ENCODE data around the gene OR6F1. TPM values are rescaled to one million over a fixed set of nuclear protein-coding genes. Genes with fewer than 3 reads are reported as not detected.
"Not testable (repeated sequence)": the region's sequence is repeated elsewhere in the genome, so short reads cannot be mapped to it uniquely, and the experiment has no call there.

OR6F1 gene
- not detected for total RNA-seq

DNA sequence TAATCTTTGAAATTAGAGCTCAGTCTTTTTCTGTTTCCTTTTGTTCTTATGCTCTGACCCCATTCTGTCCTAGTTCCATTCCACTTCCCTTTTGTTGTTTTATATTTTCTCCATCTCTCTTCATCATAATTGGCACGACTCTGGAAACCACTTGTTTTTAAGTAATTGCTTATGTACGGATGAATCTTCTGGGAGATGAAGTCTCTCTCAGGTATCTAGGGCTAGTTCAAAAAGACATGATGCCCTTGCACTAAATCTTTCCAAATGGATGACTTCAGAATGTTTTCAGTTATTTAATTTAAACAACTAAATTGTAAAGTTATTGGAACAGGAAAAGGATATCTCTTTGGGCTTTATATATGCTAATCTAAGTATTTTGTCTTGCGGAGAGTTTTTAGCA, at the start of gene OR6F1:
OR6F1 (minus strand) TSS at position 101 of the 400 bp plus-strand sequence. CDS start 3,891 bp downstream, outside the sequence.
- H3K27me3 Mint-ChIP-seq: no peaks in the 10 kb centered on the region
- no peaks in the 10 kb centered on the region for H3K4me1 Mint-ChIP-seq
- CTCF ChIA-PET: no interaction called here
- DNase-seq (no peak), ATAC-seq (no peak)
- no peaks in the 10 kb centered on the region for H3K36me3 Mint-ChIP-seq
- peaks cover 6% of the 10 kb centered on the region for H3K9me3 Mint-ChIP-seq (ENCODE audit: low read depth)
- no peak within 1 kb of the TSS for H3K27ac Mint-ChIP-seq
- H3K4me3 Mint-ChIP-seq: no peak within 1 kb of the TSS

GRCh38 chr1:247760456-247760855, 44.0 kb upstream of the OR6F1 start, which contains the start of gene OR1C1:
OR1C1 (minus strand) TSS chr1:247760556; CDS start chr1:247758406, 2,150 bp downstream.
- DNase-seq (no peak), ATAC-seq (no peak)
- no peak within 1 kb of the TSS for H3K4me3 Mint-ChIP-seq
- no peaks in the 10 kb centered on the region for H3K4me1 Mint-ChIP-seq
- CTCF ChIA-PET: no interaction called here
- H3K27ac Mint-ChIP-seq: no peak within 1 kb of the TSS
- H3K27me3 Mint-ChIP-seq: no peaks in the 10 kb centered on the region
- no peaks in the 10 kb centered on the region for H3K9me3 Mint-ChIP-seq (ENCODE audit: low read depth)
- H3K36me3 Mint-ChIP-seq: no peaks in the 10 kb centered on the region

GRCh38 chr1:247754311-247754710, 37.9 kb upstream of the OR6F1 start:
- H3K36me3 Mint-ChIP-seq; H3K9me3 Mint-ChIP-seq (ENCODE audit: low read depth); H3K4me1 Mint-ChIP-seq; H3K4me3 Mint-ChIP-seq; DNase-seq; H3K27ac Mint-ChIP-seq; H3K27me3 Mint-ChIP-seq; CTCF ChIA-PET; ATAC-seq: not testable (repeated sequence)

DNA sequence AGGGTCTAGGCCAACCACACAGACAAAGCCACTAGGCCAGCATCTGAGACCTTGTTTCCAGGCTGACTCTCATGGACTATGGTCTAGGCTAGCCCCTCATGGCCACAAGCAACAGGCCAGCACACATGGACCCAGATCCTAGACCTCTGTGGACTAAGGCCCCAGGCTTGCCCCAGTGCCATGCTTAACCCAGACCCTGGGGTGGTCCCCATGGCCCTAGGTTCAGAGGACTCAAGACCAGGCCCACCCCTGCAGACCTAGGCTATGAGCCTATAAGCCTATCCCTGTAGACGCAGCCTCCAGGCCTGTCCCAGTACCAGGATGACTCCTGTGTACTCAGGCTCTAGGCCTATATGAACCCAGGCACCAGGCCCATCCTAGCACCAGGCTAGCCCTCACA, 33.4 kb upstream of the OR6F1 start:
- CTCF ChIA-PET: no interaction called here
- DNase-seq: no peak
- no peaks in the 10 kb centered on the region for H3K36me3 Mint-ChIP-seq
- H3K4me1 Mint-ChIP-seq: no peaks in the 10 kb centered on the region
- no peaks in the 10 kb centered on the region for H3K27me3 Mint-ChIP-seq
- H3K27ac Mint-ChIP-seq: no peak overlapping the region
- peaks cover 4% of the 10 kb centered on the region for H3K9me3 Mint-ChIP-seq (ENCODE audit: low read depth)
- no peak for ATAC-seq
- no peak overlapping the region for H3K4me3 Mint-ChIP-seq

DNA sequence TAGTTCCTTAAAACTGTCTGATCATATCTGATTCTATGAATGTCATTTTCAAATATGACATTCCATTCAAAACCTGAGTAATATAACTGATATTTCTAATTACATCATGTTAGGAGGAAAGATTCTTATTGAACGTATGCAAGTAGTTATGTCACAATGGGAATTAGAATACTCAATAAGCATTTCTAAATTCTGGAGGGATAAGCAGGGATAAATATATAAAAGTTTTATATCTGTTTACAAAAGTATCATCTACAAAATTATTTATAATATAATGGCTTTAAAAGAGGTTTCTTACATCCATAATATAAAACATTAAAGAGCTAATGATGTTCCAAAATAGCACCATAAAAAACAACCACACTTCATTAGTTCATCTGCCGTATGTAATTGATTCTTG, 31.6 kb upstream of the OR6F1 start, which contains the start of gene OR14A2:
OR14A2 (minus strand) TSS at position 101 of the 400 bp plus-strand sequence.
- CTCF ChIA-PET: no interaction called here
- Mint-ChIP-seq H3K27ac (no peak within 1 kb of the TSS), H3K9me3 (ENCODE audit: low read depth) (peaks cover 4% of the 10 kb centered on the region), H3K27me3 (no peaks in the 10 kb centered on the region), H3K36me3 (no peaks in the 10 kb centered on the region), H3K4me1 (no peaks in the 10 kb centered on the region), H3K4me3 (no peak within 1 kb of the TSS)
- no peak for DNase-seq
- no peak for ATAC-seq

DNA sequence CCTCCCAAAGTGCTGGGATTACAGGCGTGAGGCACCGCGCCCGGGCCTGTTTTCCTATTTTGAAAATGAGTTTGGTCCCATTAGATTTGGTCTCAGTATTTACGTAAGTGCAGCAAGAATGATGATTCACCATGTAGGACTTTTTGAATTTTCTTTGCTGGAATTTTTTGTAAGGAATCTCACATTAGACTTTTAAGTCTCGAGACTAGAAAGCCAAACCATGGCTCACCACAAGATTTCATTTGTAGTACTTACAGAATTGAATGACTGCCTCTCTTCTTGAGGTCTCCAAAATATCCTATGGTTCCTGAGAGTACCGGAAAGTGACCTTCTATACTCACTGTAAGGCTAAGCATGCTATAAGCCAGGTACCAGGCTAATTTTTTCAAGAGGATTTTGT, 31.2 kb upstream of the OR6F1 start:
- Mint-ChIP-seq H3K36me3 (no peaks in the 10 kb centered on the region), H3K27ac (no peak overlapping the region), H3K9me3 (ENCODE audit: low read depth) (peaks cover 4% of the 10 kb centered on the region), H3K27me3 (no peaks in the 10 kb centered on the region), H3K4me1 (no peaks in the 10 kb centered on the region), H3K4me3 (no peak overlapping the region)
- DNase-seq: no peak
- CTCF ChIA-PET: no interaction called here
- no peak for ATAC-seq

DNA sequence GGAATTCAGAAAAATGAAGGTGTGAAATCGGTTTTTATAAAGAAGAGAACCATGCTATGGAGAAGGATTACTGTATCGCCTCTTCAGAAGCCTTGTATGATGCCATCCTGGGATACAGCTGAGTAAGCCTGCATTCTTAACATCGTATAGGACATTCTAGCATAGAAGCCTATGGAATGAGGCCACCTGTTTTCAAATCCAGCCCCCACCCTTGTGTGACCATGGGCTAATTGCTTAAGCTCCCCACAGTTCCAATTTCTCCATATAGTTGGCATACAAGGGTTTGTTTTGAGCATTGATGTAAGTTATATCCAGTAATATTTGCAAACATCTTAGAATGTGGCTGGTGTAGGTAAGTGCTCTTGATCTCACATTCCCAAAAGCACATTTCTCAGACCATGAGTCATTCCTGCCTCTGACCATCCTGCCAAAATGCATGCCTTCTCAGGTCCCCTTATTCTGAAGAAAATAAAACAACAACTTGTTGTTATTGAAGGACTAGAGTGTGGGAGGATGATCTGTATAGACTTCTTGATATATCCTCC, 30.0 kb upstream of the OR6F1 start:
- no peaks in the 10 kb centered on the region for H3K4me1 Mint-ChIP-seq
- no peaks in the 10 kb centered on the region for H3K36me3 Mint-ChIP-seq
- H3K27me3 Mint-ChIP-seq: no peaks in the 10 kb centered on the region
- peaks cover 4% of the 10 kb centered on the region for H3K9me3 Mint-ChIP-seq (ENCODE audit: low read depth)
- no peak overlapping the region for H3K4me3 Mint-ChIP-seq
- ATAC-seq (no peak), DNase-seq (no peak)
- CTCF ChIA-PET: no interaction called here
- H3K27ac Mint-ChIP-seq: no peak overlapping the region

DNA sequence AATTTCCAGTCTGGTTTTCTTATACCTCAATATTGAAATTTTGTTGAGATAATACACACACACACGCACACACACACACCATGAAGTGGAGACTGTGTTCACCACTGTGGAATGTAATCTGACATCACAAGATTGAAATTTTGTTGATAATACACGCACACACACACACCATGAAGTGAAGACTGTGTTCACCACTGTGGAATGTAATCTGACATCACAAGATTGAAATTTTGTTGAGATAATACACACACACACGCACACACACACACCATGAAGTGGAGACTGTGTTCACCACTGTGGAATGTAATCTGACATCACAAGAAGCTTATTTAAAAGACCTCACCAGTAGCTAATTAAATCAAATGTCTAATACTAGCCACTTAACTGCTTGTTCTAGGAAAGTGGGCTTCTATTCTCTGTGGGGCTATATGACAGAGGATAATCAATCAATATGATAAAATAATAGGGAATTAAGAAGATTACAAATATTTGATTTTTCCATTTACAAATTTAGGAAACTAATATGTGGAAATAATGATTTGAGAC, 25.8 kb upstream of the OR6F1 start:
- H3K4me3 Mint-ChIP-seq; H3K36me3 Mint-ChIP-seq; DNase-seq; H3K4me1 Mint-ChIP-seq; H3K9me3 Mint-ChIP-seq (ENCODE audit: low read depth); H3K27me3 Mint-ChIP-seq; ATAC-seq; H3K27ac Mint-ChIP-seq; CTCF ChIA-PET: not testable (repeated sequence)

DNA sequence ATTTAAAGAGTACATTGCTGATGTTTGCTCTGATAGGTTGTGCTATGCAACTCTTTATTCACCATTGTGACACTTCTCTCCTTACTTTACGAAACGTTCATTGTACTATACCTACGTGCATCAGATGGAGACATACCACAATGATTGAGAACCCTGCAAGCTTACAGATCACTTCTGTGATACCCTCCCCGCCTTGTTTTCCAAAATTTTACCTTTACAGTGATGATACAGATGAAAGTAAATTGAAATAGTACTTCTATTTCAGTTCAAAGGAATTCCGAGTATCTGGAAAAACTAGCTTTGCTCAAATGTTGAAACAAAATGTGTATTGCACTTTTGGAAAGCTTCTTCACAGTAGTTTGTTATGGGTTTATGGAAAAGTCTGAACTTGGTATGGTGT, 25.3 kb upstream of the OR6F1 start:
- no peak overlapping the region for H3K27ac Mint-ChIP-seq
- DNase-seq (no peak), ATAC-seq (no peak)
- no peaks in the 10 kb centered on the region for H3K4me1 Mint-ChIP-seq
- H3K4me3 Mint-ChIP-seq: no peak overlapping the region
- no peaks in the 10 kb centered on the region for H3K27me3 Mint-ChIP-seq
- no peaks in the 10 kb centered on the region for H3K36me3 Mint-ChIP-seq
- peaks cover 1% of the 10 kb centered on the region for H3K9me3 Mint-ChIP-seq (ENCODE audit: low read depth)
- CTCF ChIA-PET: no interaction called here

DNA sequence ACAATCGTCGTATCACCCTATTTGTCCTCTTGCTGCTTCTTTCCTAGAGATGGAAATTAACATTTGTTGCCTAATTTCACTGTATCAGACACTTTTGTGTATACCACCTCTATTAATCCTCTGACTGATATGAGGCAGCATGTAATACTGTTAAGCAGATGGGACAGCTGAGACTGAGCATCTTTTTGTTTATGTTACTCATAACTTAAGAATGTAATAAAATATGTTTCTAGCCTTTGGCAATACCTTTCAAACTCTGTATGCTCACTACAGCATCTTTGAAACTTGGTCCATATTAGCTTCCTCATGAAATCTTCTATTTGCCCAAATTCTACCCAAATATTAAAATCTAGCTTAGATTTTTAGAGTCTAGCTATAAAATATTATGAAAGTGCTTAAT, 24.3 kb upstream of the OR6F1 start:
- no peaks in the 10 kb centered on the region for H3K4me1 Mint-ChIP-seq
- H3K36me3 Mint-ChIP-seq: no peaks in the 10 kb centered on the region
- ATAC-seq: no peak
- H3K27me3 Mint-ChIP-seq: no peaks in the 10 kb centered on the region
- H3K4me3 Mint-ChIP-seq: no peak overlapping the region
- H3K27ac Mint-ChIP-seq: no peak overlapping the region
- no peaks in the 10 kb centered on the region for H3K9me3 Mint-ChIP-seq (ENCODE audit: low read depth)
- DNase-seq: no peak
- CTCF ChIA-PET: no interaction called here

GRCh38 chr1:247738315-247738714, 21.9 kb upstream of the OR6F1 start, which contains the start of gene OR14K1:
OR14K1 (plus strand) TSS chr1:247738615; CDS start chr1:247738615, 0 bp downstream.
- H3K4me1 Mint-ChIP-seq: no peaks in the 10 kb centered on the region
- no peaks in the 10 kb centered on the region for H3K36me3 Mint-ChIP-seq
- ATAC-seq (no peak), DNase-seq (no peak)
- CTCF ChIA-PET: no interaction called here
- H3K9me3 Mint-ChIP-seq (ENCODE audit: low read depth): no peaks in the 10 kb centered on the region
- no peak within 1 kb of the TSS for H3K4me3 Mint-ChIP-seq
- no peak within 1 kb of the TSS for H3K27ac Mint-ChIP-seq
- H3K27me3 Mint-ChIP-seq: no peaks in the 10 kb centered on the region

GRCh38 chr1:247721222-247721621, 4.8 kb upstream of the OR6F1 start:
- H3K27me3 Mint-ChIP-seq: no peaks in the 10 kb centered on the region
- no peak overlapping the region for H3K27ac Mint-ChIP-seq
- no peak for ATAC-seq
- CTCF ChIA-PET: no interaction called here
- H3K4me3 Mint-ChIP-seq: no peak overlapping the region
- H3K9me3 Mint-ChIP-seq (ENCODE audit: low read depth): peaks cover 9% of the 10 kb centered on the region
- no peaks in the 10 kb centered on the region for H3K36me3 Mint-ChIP-seq
- H3K4me1 Mint-ChIP-seq: no peaks in the 10 kb centered on the region
- DNase-seq: no peak

DNA sequence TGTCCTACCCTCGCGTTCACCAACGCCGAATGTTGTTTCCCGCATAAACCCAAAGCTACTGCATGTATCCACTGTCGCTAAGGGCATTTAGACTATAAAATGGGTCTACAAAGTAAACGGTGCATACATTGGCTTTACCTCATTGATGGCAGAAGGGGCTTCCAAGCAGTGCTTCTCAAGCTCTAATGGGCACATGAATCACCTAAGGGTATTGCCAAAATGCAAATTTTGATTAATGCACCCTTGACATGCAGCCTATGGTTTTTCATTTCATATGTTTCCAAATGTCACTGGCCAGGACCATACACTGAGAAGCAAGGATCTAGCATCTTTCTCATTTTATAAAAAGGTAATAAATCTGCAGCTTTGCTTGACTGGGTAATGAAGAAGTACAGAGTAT, 2.7 kb downstream of the OR6F1 start:
- peaks cover 2% of the 10 kb centered on the region for H3K9me3 Mint-ChIP-seq (ENCODE audit: low read depth)
- no peak overlapping the region for H3K4me3 Mint-ChIP-seq
- H3K36me3 Mint-ChIP-seq: no peaks in the 10 kb centered on the region
- no peak overlapping the region for H3K27ac Mint-ChIP-seq
- H3K27me3 Mint-ChIP-seq: no peaks in the 10 kb centered on the region
- CTCF ChIA-PET: no interaction called here
- no peak for ATAC-seq
- DNase-seq: no peak
- no peaks in the 10 kb centered on the region for H3K4me1 Mint-ChIP-seq

DNA sequence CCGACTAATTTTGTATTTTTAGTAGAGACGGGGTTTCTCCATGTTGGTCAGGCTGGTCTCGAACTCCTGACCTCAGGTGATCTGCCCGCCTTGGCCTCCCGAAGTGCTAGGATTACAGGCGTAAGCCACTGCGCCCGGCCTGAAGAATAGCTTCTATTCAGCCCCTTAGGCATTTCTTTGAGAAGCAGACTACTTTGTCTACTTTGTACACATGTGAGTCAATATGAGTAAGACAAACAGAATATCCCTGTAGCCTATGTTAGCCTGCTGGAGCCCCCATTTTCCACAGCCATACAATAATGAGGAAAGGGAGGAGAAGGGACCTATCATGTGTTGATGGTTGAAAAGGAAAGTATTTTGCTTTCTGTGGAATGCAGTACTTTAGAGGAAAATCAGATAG, 5.8 kb downstream of the OR6F1 start:
- ATAC-seq; H3K27me3 Mint-ChIP-seq; DNase-seq; CTCF ChIA-PET; H3K4me1 Mint-ChIP-seq; H3K9me3 Mint-ChIP-seq (ENCODE audit: low read depth); H3K4me3 Mint-ChIP-seq; H3K36me3 Mint-ChIP-seq; H3K27ac Mint-ChIP-seq: not testable (repeated sequence)

GRCh38 chr1:247701338-247701737, 15.1 kb downstream of the OR6F1 start:
- peaks cover 7% of the 10 kb centered on the region for H3K9me3 Mint-ChIP-seq (ENCODE audit: low read depth)
- H3K27ac Mint-ChIP-seq: no peak overlapping the region
- no peaks in the 10 kb centered on the region for H3K27me3 Mint-ChIP-seq
- H3K4me1 Mint-ChIP-seq: no peaks in the 10 kb centered on the region
- CTCF ChIA-PET: no interaction called here
- H3K36me3 Mint-ChIP-seq: no peaks in the 10 kb centered on the region
- no peak for ATAC-seq
- H3K4me3 Mint-ChIP-seq: no peak overlapping the region
- DNase-seq: no peak
